ENCODE data around the gene DQX1. TPM values are rescaled to one million over a fixed set of nuclear protein-coding genes. Genes with fewer than 3 reads are reported as not detected.
A peak's percentile ranks its signal among the peaks of the same experiment; 100 is the strongest.

DQX1 gene
- total and polyA plus RNA-seq, 2 of the 8 experiments (the other 6 are each of a cell fraction or from before 2014, with no cell fraction given) = 0.76 to 1.1 TPM

- TF ChIP-seq NANOG (IDR thresholded peaks at IDR 0.05; ENCODE audit: insufficient read depth, low read depth, low read length, poor library complexity, severe bottlenecking) = peak; percentile 96
- TF ChIP-seq JUND (IDR thresholded peaks at IDR 0.05; ENCODE audit: low read length) = no peak
- TF ChIP-seq POU5F1 (IDR thresholded peaks at IDR 0.05; ENCODE audit: low read depth, low read length) = no peak
- no peak for TF ChIP-seq CBX8 (IDR thresholded peaks at IDR 0.05; ENCODE audit: borderline replicate concordance, low read depth, low read length)
- TF ChIP-seq, protein P1, sequence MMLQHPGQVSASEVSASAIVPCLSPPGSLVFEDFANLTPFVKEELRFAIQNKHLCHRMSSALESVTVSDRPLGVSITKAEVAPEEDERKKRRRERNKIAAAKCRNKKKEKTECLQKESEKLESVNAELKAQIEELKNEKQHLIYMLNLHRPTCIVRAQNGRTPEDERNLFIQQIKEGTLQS (IDR thresholded peaks at IDR 0.05; ENCODE audit: insufficient read depth, low read depth, low read length) = no peak
- peak; percentile 71 for TF ChIP-seq CREB1 (IDR thresholded peaks at IDR 0.05)
- TF ChIP-seq, protein P2, sequence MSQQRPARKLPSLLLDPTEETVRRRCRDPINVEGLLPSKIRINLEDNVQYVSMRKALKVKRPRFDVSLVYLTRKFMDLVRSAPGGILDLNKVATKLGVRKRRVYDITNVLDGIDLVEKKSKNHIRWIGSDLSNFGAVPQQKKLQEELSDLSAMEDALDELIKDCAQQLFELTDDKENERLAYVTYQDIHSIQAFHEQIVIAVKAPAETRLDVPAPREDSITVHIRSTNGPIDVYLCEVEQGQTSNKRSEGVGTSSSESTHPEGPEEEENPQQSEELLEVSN (IDR thresholded peaks at IDR 0.05) = peak; percentile 52
- TF ChIP-seq RFX5 (IDR thresholded peaks at IDR 0.05; ENCODE audit: borderline replicate concordance, low read depth, low read length) = no peak
- TF ChIP-seq MAFK (IDR thresholded peaks at IDR 0.05; ENCODE audit: low read depth, low read length) = no peak
- TF ChIP-seq SIRT6 (IDR thresholded peaks at IDR 0.05; ENCODE audit: low read length) = no peak
- peak; percentile 99 for TF ChIP-seq YY1 (IDR thresholded peaks at IDR 0.05; ENCODE audit: low read depth, low read length)
- TF ChIP-seq, protein P3, sequence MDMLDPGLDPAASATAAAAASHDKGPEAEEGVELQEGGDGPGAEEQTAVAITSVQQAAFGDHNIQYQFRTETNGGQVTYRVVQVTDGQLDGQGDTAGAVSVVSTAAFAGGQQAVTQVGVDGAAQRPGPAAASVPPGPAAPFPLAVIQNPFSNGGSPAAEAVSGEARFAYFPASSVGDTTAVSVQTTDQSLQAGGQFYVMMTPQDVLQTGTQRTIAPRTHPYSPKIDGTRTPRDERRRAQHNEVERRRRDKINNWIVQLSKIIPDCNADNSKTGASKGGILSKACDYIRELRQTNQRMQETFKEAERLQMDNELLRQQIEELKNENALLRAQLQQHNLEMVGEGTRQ (IDR thresholded peaks at IDR 0.05; ENCODE audit: low read length) = no peak
- TF ChIP-seq ZNF274 (IDR thresholded peaks at IDR 0.05; ENCODE audit: borderline replicate concordance, extremely low read depth, low read length) = no peak
- TF ChIP-seq ASH2L (IDR thresholded peaks at IDR 0.05; ENCODE audit: low read length) = peak; percentile 84
- TF ChIP-seq, protein P4, sequence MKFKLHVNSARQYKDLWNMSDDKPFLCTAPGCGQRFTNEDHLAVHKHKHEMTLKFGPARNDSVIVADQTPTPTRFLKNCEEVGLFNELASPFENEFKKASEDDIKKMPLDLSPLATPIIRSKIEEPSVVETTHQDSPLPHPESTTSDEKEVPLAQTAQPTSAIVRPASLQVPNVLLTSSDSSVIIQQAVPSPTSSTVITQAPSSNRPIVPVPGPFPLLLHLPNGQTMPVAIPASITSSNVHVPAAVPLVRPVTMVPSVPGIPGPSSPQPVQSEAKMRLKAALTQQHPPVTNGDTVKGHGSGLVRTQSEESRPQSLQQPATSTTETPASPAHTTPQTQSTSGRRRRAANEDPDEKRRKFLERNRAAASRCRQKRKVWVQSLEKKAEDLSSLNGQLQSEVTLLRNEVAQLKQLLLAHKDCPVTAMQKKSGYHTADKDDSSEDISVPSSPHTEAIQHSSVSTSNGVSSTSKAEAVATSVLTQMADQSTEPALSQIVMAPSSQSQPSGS (IDR thresholded peaks at IDR 0.05; ENCODE audit: low read length) = no peak; the same call in 1 of the 2 replicates
- no peak for TF ChIP-seq EP300 (IDR thresholded peaks at IDR 0.05; ENCODE audit: borderline replicate concordance in 1 of 2, low read depth in 2 of 2, low read length in 2 of 2)
- no peak for TF ChIP-seq SP2 (IDR thresholded peaks at IDR 0.05; ENCODE audit: low read length)
- TF ChIP-seq KDM4A (IDR thresholded peaks at IDR 0.05; ENCODE audit: low read depth, low read length, severe bottlenecking) = peak; percentile 11
- peak; percentile 74 for TF ChIP-seq TAF1 (IDR thresholded peaks at IDR 0.05; ENCODE audit: low read depth, low read length)
- TF ChIP-seq JUN (IDR thresholded peaks at IDR 0.05; ENCODE audit: low read depth, low read length) = no peak
Measured at GRCh38 chr2:74482801-74483674, 43.0 kb downstream of the DQX1 start, which contains the start of the genes CCDC142 and TTC31 (continued).
